ENCODE measurements around the gene CAMK4.

GRCh38 chr5:111282798-111283197, 58.6 kb downstream of the CAMK4 start:
- no peak for TF ChIP-seq POLR2A (IDR thresholded peaks at IDR 0.05; ENCODE audit: low read depth, low read length)
- TF ChIP-seq POLR2AphosphoS5 (IDR thresholded peaks at IDR 0.05; ENCODE audit: low read depth, low read length): no peak
